Vagina (tissue), 2 donors: ENCODE results near the gene PMEL.

Experiments
- POLR2A ChIP-seq, 2 donors: fragments of 450-650 bp; IDR thresholded peaks; one replicate each; pipeline ENCODE4 v1.6.1; 2017; ENCODE audit warnings: antibody characterized with exemption in 2 of 2, mild to moderate bottlenecking in 2 of 2, moderate library complexity in 2 of 2
- TF ChIP-seq, protein P1 (sequence below), 3 experiments: fragments of 450-650 bp in 2 of 3; fragments of 200-600 bp in 1 of 3; sonication (generic) in 1 of 3; IDR thresholded peaks; one replicate each; pipeline ENCODE4 v1.5.1; 2017 to 2019; ENCODE audit warnings: antibody characterized with exemption in 3 of 3, mild to moderate bottlenecking in 2 of 3, moderate library complexity in 2 of 3

DNA sequence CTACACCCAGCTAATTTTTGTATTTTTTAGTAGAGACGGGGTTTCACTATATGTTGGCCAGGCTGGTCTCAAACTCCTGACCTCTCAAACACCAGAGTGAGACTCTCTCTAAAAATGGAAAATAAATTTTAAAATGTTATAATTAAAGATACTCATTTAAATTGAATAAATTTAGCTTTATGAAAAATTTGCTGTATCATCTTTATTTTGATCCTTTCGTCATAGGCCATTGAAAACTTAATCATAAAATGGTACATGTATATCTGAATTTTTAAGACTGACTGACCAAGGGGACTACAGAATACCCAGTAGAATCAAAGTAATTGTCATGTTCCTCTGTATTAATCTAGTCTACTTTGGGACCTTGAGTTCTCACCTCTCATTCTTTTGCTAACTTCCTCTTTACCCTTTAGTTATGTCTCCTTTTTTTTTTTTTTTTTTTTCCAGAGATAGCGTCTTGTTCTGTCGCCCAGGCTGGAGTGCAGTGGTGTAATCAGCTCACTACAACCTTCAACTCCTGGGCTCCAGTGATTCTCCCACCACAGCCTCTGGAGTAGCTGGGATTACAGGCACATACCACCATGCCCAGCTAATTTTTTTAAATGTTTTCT, 17.5 kb upstream of the PMEL start:
- TF ChIP-seq, protein P1, sequence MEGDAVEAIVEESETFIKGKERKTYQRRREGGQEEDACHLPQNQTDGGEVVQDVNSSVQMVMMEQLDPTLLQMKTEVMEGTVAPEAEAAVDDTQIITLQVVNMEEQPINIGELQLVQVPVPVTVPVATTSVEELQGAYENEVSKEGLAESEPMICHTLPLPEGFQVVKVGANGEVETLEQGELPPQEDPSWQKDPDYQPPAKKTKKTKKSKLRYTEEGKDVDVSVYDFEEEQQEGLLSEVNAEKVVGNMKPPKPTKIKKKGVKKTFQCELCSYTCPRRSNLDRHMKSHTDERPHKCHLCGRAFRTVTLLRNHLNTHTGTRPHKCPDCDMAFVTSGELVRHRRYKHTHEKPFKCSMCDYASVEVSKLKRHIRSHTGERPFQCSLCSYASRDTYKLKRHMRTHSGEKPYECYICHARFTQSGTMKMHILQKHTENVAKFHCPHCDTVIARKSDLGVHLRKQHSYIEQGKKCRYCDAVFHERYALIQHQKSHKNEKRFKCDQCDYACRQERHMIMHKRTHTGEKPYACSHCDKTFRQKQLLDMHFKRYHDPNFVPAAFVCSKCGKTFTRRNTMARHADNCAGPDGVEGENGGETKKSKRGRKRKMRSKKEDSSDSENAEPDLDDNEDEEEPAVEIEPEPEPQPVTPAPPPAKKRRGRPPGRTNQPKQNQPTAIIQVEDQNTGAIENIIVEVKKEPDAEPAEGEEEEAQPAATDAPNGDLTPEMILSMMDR (IDR thresholded peaks at IDR 0.05): no peak
- no peak for TF ChIP-seq POLR2A (IDR thresholded peaks at IDR 0.05)
